ENCODE results near the gene HMCN2.

The HMCN2 gene

GRCh38 chr9:130329061-130329460 is 63.5 kb downstream of the HMCN2 start:
- DNase-seq: peak; percentile 45
- H3K9me3 ChIP-seq: no peaks in the 10 kb centered on the region
- H3K4me3 ChIP-seq (ENCODE audit: low read depth, low read length): peak overlapping the region; percentile 58
- H3K27me3 ChIP-seq: no peaks in the 10 kb centered on the region
- no peak for TF ChIP-seq CTCF (IDR thresholded peaks at IDR 0.05; ENCODE audit: low read depth, low read length)
- H3K4me1 ChIP-seq: peaks cover 39% of the 10 kb centered on the region
- no peaks in the 10 kb centered on the region for H3K36me3 ChIP-seq

GRCh38 chr9:130330202-130330862 is 64.8 kb downstream of the HMCN2 start:
- Histone ChIP-seq H3K4me3 (ENCODE audit: low read depth, low read length) (no peak overlapping the region), H3K9me3 (no peaks in the 10 kb centered on the region), H3K27me3 (no peaks in the 10 kb centered on the region), H3K36me3 (no peaks in the 10 kb centered on the region), H3K4me1 (peaks cover 39% of the 10 kb centered on the region)
- TF ChIP-seq CTCF (IDR thresholded peaks at IDR 0.05; ENCODE audit: low read depth, low read length): no peak
- DNase-seq: peak; percentile 36

- Histone ChIP-seq H3K4me1 (peaks cover 34% of the 10 kb centered on the region), H3K27me3 (no peaks in the 10 kb centered on the region), H3K9me3 (no peaks in the 10 kb centered on the region), H3K36me3 (no peaks in the 10 kb centered on the region), H3K4me3 (ENCODE audit: low read depth, low read length) (no peak overlapping the region)
- TF ChIP-seq CTCF (IDR thresholded peaks at IDR 0.05; ENCODE audit: low read depth, low read length): no peak
- DNase-seq: no peak
Observed at GRCh38 chr9:130331061-130331460, 65.5 kb downstream of the HMCN2 start.

GRCh38 chr9:130331573-130331972 is 66.0 kb downstream of the HMCN2 start:
- Histone ChIP-seq H3K4me1 (peaks cover 30% of the 10 kb centered on the region), H3K27me3 (no peaks in the 10 kb centered on the region), H3K4me3 (ENCODE audit: low read depth, low read length) (no peak overlapping the region), H3K9me3 (no peaks in the 10 kb centered on the region), H3K36me3 (no peaks in the 10 kb centered on the region)
- no peak for TF ChIP-seq CTCF (IDR thresholded peaks at IDR 0.05; ENCODE audit: low read depth, low read length)
- DNase-seq: no peak

GRCh38 chr9:130332384-130332926 is 66.9 kb downstream of the HMCN2 start:
- peaks cover 22% of the 10 kb centered on the region for H3K4me1 ChIP-seq
- no peaks in the 10 kb centered on the region for H3K36me3 ChIP-seq
- DNase-seq: no peak
- H3K27me3 ChIP-seq: no peaks in the 10 kb centered on the region
- no peaks in the 10 kb centered on the region for H3K9me3 ChIP-seq
- no peak overlapping the region for H3K4me3 ChIP-seq (ENCODE audit: low read depth, low read length)
- TF ChIP-seq CTCF (IDR thresholded peaks at IDR 0.05; ENCODE audit: low read depth, low read length): no peak

- Histone ChIP-seq H3K4me1 (peaks cover 21% of the 10 kb centered on the region), H3K36me3 (no peaks in the 10 kb centered on the region), H3K4me3 (ENCODE audit: low read depth, low read length) (no peak overlapping the region), H3K27me3 (no peaks in the 10 kb centered on the region), H3K9me3 (no peaks in the 10 kb centered on the region)
- DNase-seq: peak; percentile 58
- TF ChIP-seq CTCF (IDR thresholded peaks at IDR 0.05; ENCODE audit: low read depth, low read length): no peak
Observed at GRCh38 chr9:130333041-130333711, 67.6 kb downstream of the HMCN2 start.

Measured in BE2C (cell line).